Erythroblast (primary cell): ENCODE measurements around the gene DCP1A.

ENCODE experiments used
- GATA1 ChIP-seq: IDR thresholded peaks from 2 replicates; pipeline ENCODE4 v1.6.1; 2011; ENCODE audit warnings: low read depth, mild to moderate bottlenecking, control low read depth, low read length, moderate library complexity
- POLR2A ChIP-seq: IDR thresholded peaks from 2 replicates; pipeline ENCODE4 v1.6.1; 2011; ENCODE audit warnings: mild to moderate bottlenecking, low read length

DNA sequence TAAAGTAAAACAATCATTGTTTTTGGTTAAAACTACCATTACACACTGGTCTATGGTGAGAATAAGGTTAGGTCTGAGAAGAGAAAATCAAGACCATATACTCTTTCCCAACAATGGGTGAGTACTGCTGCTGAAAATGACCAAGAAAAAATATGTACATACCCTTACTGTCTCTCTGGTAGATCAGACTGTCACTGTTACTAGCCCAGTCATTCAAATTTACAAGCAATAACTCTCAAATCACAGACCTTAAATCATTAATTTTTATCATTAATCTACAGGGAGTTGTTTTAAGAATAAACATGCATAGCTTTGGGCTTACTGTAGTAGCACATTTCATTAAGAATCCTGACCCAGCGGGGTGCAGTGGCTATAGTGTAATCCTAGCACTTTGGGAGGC, 17.4 kb downstream of the DCP1A start:
- TF ChIP-seq POLR2A (no peak), GATA1 (no peak)
